HCT116 (cell line): ENCODE data around the gene ERGIC1. TPM values are rescaled to one million over a fixed set of nuclear protein-coding genes. Genes with fewer than 3 reads are reported as not detected.

ENCODE experiments used
- ATAC-seq: fragments of 200-7000 bp; cut with Tn5 transposase; 2 replicates; pipeline ENCODE4 v1.9.1; 2020; ENCODE audit warnings: mild to moderate bottlenecking, moderate library complexity
- BruUV-seq: library from RNA; stranded (reverse); fragments of 400-500 nt; replicated peaks from 2 replicates; lab custom pipeline; 2021; lab: Mats Ljungman, UMichigan
- CTCF ChIA-PET: fragments of 300-600 bp; sonication (Branson Sonifier 250); formaldehyde crosslinking; loops from one replicate; lab custom pipeline; 2021; ENCODE audit warnings: antibody characterized with exemption; lab: Charles Lee
- POLR2A ChIA-PET: fragments of 300-600, 350-600 bp; sonication (Branson Sonifier 250); formaldehyde crosslinking; loops from one replicate; lab custom pipeline; 2021; ENCODE audit warnings: antibody characterized with exemption; lab: Charles Lee
- RAD21 ChIA-PET, 2 experiments: fragments of 300-600 bp; sonication (Branson Sonifier 250); formaldehyde crosslinking; loops; one replicate each; lab custom pipeline; 2023; ENCODE audit warnings: low total read pairs in 2 of 2; ENCODE audit not compliant: uncharacterized antibody in 2 of 2, unreplicated experiment in 2 of 2, low non-redundant PET in 1 of 2; lab: Charles Lee
- DNase-seq: peaks from one replicate; pipeline ENCODE4 v3.0.0-alpha.2; 2010; ENCODE audit warnings: low read depth, low spot score
- H2AFZ ChIP-seq: fragments of 200-600 bp; shearing (Covaris generic), sonication (generic); 2 replicates; pipeline ENCODE4 v1.6.1; 2017; ENCODE audit warnings: low read depth, mixed run types, mixed read lengths, antibody characterized with exemption, low read length; ENCODE audit not compliant: poor library complexity, severe bottlenecking
- H3K27ac ChIP-seq: 2 replicates; pipeline ENCODE4 v1.5.1; 2012; ENCODE audit warnings: low read depth, low read length
- H3K27me3 ChIP-seq: fragments of 200-600 bp; sonication (generic); 2 replicates; pipeline ENCODE4 v1.6.1; 2016; ENCODE audit warnings: mixed run types, low read length, mixed read lengths; ENCODE audit not compliant: insufficient read depth
- H3K36me3 ChIP-seq, 2 experiments: fragments of 200-500 bp in 1 of 2; fragments of 200-600 bp in 1 of 2; sonication (Bioruptor generic) in 1 of 2; sonication (generic) in 1 of 2; 2 replicates each; pipeline versions ENCODE4 v1.5.1 to v1.6.1; 2014 to 2016; ENCODE audit warnings: low read length in 2 of 2, inconsistent platforms in 1 of 2, mixed read lengths in 1 of 2, mixed run types in 1 of 2; ENCODE audit not compliant: insufficient read depth in 2 of 2, control insufficient read depth in 1 of 2
- H3K4me1 ChIP-seq, 2 experiments: fragments of 200-600 bp in 1 of 2; sonication (generic) in 1 of 2; 2 replicates each; pipeline versions ENCODE4 v1.5.1 to v1.6.1; 2012 to 2017; ENCODE audit warnings: low read length in 2 of 2, inconsistent platforms in 1 of 2, mild to moderate bottlenecking in 1 of 2, mixed read lengths in 1 of 2, mixed run types in 1 of 2, moderate library complexity in 1 of 2; ENCODE audit not compliant: insufficient read depth in 2 of 2, control insufficient read depth in 1 of 2
- H3K4me2 ChIP-seq: fragments of 200-600 bp; sonication (generic); 2 replicates; pipeline ENCODE4 v1.6.1; 2017; ENCODE audit warnings: mixed run types, low read length, mixed read lengths
- H3K4me3 ChIP-seq, 2 experiments: fragments of 200-600 bp in 1 of 2; sonication (generic) in 1 of 2; replicated peaks in 1 of 2; 2 replicates each; pipeline ENCODE4 v1.5.1; 2011 to 2016; ENCODE audit warnings: low read length in 2 of 2, control low read depth in 1 of 2, low read depth in 1 of 2, mild to moderate bottlenecking in 1 of 2, mixed read lengths in 1 of 2, mixed run types in 1 of 2
- H3K79me2 ChIP-seq: fragments of 200-600 bp; sonication (generic); 2 replicates; pipeline ENCODE4 v1.6.1; 2017; ENCODE audit warnings: mild to moderate bottlenecking, mixed run types, low read length, moderate library complexity, mixed read lengths; ENCODE audit not compliant: insufficient read depth
- H3K9ac ChIP-seq: fragments of 200-600 bp; sonication (generic); 2 replicates; pipeline ENCODE4 v1.6.1; 2016; ENCODE audit warnings: low read length, mixed read lengths
- H3K9me2 ChIP-seq: fragments of 200-600 bp; sonication (generic), shearing (Covaris generic); 2 replicates; pipeline ENCODE4 v1.6.1; 2017; ENCODE audit warnings: mixed run types, mild to moderate bottlenecking, moderate library complexity; ENCODE audit not compliant: insufficient read depth
- H3K9me3 ChIP-seq, 2 experiments: fragments of 200-500 bp in 1 of 2; fragments of 200-600 bp in 1 of 2; sonication (Bioruptor generic) in 1 of 2; sonication (generic) in 1 of 2; 2 replicates each; pipeline ENCODE4 v1.6.1; 2014 to 2017; ENCODE audit warnings: low read length in 2 of 2, mixed read lengths in 2 of 2, inconsistent platforms in 1 of 2, low read depth in 1 of 2, mild to moderate bottlenecking in 1 of 2, mixed run types in 1 of 2, moderate library complexity in 1 of 2; ENCODE audit not compliant: control insufficient read depth in 1 of 2, insufficient read depth in 1 of 2
- H4K20me1 ChIP-seq: fragments of 200-600 bp; sonication (generic), shearing (Covaris generic); 2 replicates; pipeline ENCODE4 v1.6.1; 2017; ENCODE audit warnings: mixed run types, mild to moderate bottlenecking, moderate library complexity; ENCODE audit not compliant: insufficient read depth
- EGR1 ChIP-seq: IDR thresholded peaks from 2 replicates; pipeline ENCODE4 v1.6.1; 2012; ENCODE audit warnings: low read depth
- EZH2phosphoT487 ChIP-seq: fragments of 200-600 bp; IDR thresholded peaks from 2 replicates; pipeline ENCODE4 v1.6.1; 2018; ENCODE audit warnings: antibody characterized with exemption, borderline replicate concordance
- SIN3A ChIP-seq: IDR thresholded peaks from 2 replicates; pipeline ENCODE4 v1.6.1; 2012; ENCODE audit warnings: low read depth
- SP1 ChIP-seq: IDR thresholded peaks from 2 replicates; pipeline ENCODE4 v1.6.1; 2012; ENCODE audit warnings: low read depth
- ZNF274 ChIP-seq: fragments of 200-500 bp; sonication (Bioruptor generic); IDR thresholded peaks from 2 replicates; pipeline ENCODE4 v1.6.1; 2014; ENCODE audit warnings: mild to moderate bottlenecking, low read depth, low read length, inconsistent platforms
- intact Hi-C: fragments of 100-400 bp; cut with micrococcal nuclease; formaldehyde crosslinking; loops from 2 replicates; pipeline ENCODE4 v1.10.0; 2022
- total RNA-seq: library from RNA; stranded (reverse); gene quantifications from one replicate; pipeline ENCODE4 v1.2.1, GENCODE V29; 2021; ENCODE audit not compliant: unreplicated experiment
- TF ChIP-seq, protein P1 (sequence below), 3 experiments: fragments of 200-600 bp in 1 of 3; sonication (generic) in 1 of 3; IDR thresholded peaks in 2 of 3; conservative IDR thresholded peaks in 1 of 3; 2 replicates each; pipeline ENCODE4 v1.5.1; 2012 to 2017; ENCODE audit warnings: low read depth in 2 of 3, low read length in 2 of 3, antibody characterized with exemption in 1 of 3, borderline replicate concordance in 1 of 3, control low read depth in 1 of 3, mild to moderate bottlenecking in 1 of 3, mixed read lengths in 1 of 3, mixed run types in 1 of 3, moderate library complexity in 1 of 3; ENCODE audit not compliant: insufficient read depth in 1 of 3

Gene ERGIC1
- total RNA-seq, 1 experiment from 2014 or later: 73.3 TPM

GRCh38 chr5:172830275-172830799, 3.7 kb upstream of the ERGIC1 start:
- POLR2A ChIA-PET: no interaction called here
- CTCF ChIA-PET: no interaction called here
- H3K27ac ChIP-seq: no peak overlapping the region

GRCh38 chr5:172830876-172831662, 3.0 kb upstream of the ERGIC1 start:
- Histone ChIP-seq H3K79me2 (peaks cover 17% of the 10 kb centered on the region), H3K4me3 (no peak overlapping the region), H3K9me2 (no peaks in the 10 kb centered on the region), H3K36me3 (no peaks in the 10 kb centered on the region; a peak in 1 of 4 replicates), H2AFZ (no peak overlapping the region), H3K9me3 (peaks cover 0 to 4% of the 10 kb centered on the region in 2 experiments; a peak in 1 of 4 replicates), H3K4me2 (no peak overlapping the region), H3K27me3 (no peaks in the 10 kb centered on the region), H3K9ac (no peak overlapping the region), H4K20me1 (no peaks in the 10 kb centered on the region), H3K4me1 (peaks cover 9 to 30% of the 10 kb centered on the region in 2 experiments; a peak in 3 of 4 replicates), H3K27ac (no peak overlapping the region)
- DNase-seq (no peak), ATAC-seq (no peak)
- no TSS peak for BruUV-seq
- ChIA-PET CTCF (no interaction called here), RAD21 (no interaction called here), POLR2A (no interaction called here)
- intact Hi-C loops: no loop called here
- TF ChIP-seq, protein P1, sequence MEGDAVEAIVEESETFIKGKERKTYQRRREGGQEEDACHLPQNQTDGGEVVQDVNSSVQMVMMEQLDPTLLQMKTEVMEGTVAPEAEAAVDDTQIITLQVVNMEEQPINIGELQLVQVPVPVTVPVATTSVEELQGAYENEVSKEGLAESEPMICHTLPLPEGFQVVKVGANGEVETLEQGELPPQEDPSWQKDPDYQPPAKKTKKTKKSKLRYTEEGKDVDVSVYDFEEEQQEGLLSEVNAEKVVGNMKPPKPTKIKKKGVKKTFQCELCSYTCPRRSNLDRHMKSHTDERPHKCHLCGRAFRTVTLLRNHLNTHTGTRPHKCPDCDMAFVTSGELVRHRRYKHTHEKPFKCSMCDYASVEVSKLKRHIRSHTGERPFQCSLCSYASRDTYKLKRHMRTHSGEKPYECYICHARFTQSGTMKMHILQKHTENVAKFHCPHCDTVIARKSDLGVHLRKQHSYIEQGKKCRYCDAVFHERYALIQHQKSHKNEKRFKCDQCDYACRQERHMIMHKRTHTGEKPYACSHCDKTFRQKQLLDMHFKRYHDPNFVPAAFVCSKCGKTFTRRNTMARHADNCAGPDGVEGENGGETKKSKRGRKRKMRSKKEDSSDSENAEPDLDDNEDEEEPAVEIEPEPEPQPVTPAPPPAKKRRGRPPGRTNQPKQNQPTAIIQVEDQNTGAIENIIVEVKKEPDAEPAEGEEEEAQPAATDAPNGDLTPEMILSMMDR (IDR thresholded peaks at IDR 0.05 in 2 of 3, conservative IDR thresholded peaks at IDR 0.05 in 1 of 3; ENCODE audit: borderline replicate concordance in 1 of 3, insufficient read depth in 1 of 3, low read depth in 2 of 3, low read length in 2 of 3): no peak
- TF ChIP-seq SP1: no peak
- TF ChIP-seq ZNF274: no peak
- TF ChIP-seq EGR1: no peak

More at GRCh38 chr5:172830275-172830799, 3.7 kb upstream of the ERGIC1 start:
- Histone ChIP-seq H3K4me1 (peaks cover 6 to 23% of the 10 kb centered on the region in 2 experiments; a peak in 3 of 4 replicates), H3K4me2 (no peak overlapping the region), H3K4me3 (no peak overlapping the region), H4K20me1 (no peaks in the 10 kb centered on the region), H3K79me2 (peaks cover 9% of the 10 kb centered on the region; the same call in 1 of the 2 replicates), H2AFZ (no peak overlapping the region), H3K36me3 (no peaks in the 10 kb centered on the region; a peak in 1 of 4 replicates), H3K9ac (no peak overlapping the region), H3K9me2 (no peaks in the 10 kb centered on the region), H3K27me3 (no peaks in the 10 kb centered on the region), H3K9me3 (peaks cover 0 to 11% of the 10 kb centered on the region in 2 experiments; a peak in 1 of 4 replicates)
- ATAC-seq (no peak), DNase-seq (no peak)
- RAD21 ChIA-PET: no interaction called here
- BruUV-seq: no TSS peak
- intact Hi-C loops: no loop called here
- TF ChIP-seq SIN3A: no peak
- TF ChIP-seq EZH2phosphoT487: no peak
- TF ChIP-seq, all 23 proteins: peak for 0
